HG02943 (cell line): ENCODE results near the gene PROX2.

ENCODE experiments used
- ATAC-seq: cut with Tn5 transposase; IDR thresholded peaks from one replicate; pipeline ENCODE4 v1.9.1; 2021; ENCODE audit warnings: mild to moderate bottlenecking, low read depth, moderate library complexity; ENCODE audit not compliant: unreplicated experiment

Gene PROX2

GRCh38 chr14:74882103-74882920, 6.4 kb upstream of the PROX2 start:
- ATAC-seq = peak; percentile 36

GRCh38 chr14:74881431-74882102, 5.6 kb upstream of the PROX2 start, which contains the start of gene DLST:
TSS of gene DLST (plus strand) at chr14:74881916. CDS start at chr14:74881954, 38 bp downstream.
- ATAC-seq = peak; percentile 83

GRCh38 chr14:74879427-74880182, 3.7 kb upstream of the PROX2 start:
- no peak for ATAC-seq

GRCh38 chr14:74875204-74875603, 741 bp downstream of the PROX2 start:
- no peak for ATAC-seq

- ATAC-seq = no peak
Measured at GRCh38 chr14:74871819-74872218, 4.1 kb downstream of the PROX2 start.

- no peak for ATAC-seq
Measured at GRCh38 chr14:74868739-74869138, 7.2 kb downstream of the PROX2 start.

GRCh38 chr14:74867673-74868072, 8.3 kb downstream of the PROX2 start:
- ATAC-seq = no peak

- no peak for ATAC-seq
Measured at GRCh38 chr14:74866708-74867389, 9.1 kb downstream of the PROX2 start.

GRCh38 chr14:74865156-74865555, 10.8 kb downstream of the PROX2 start:
- no peak for ATAC-seq

GRCh38 chr14:74864198-74864597, 11.7 kb downstream of the PROX2 start:
- no peak for ATAC-seq

GRCh38 chr14:74863274-74863673, 12.7 kb downstream of the PROX2 start:
- ATAC-seq = no peak

GRCh38 chr14:74861734-74862090, 14.2 kb downstream of the PROX2 start:
- ATAC-seq = no peak

GRCh38 chr14:74860899-74861733, 14.8 kb downstream of the PROX2 start:
- ATAC-seq = no peak

- ATAC-seq = no peak
Measured at GRCh38 chr14:74859757-74860552, 16.0 kb downstream of the PROX2 start.

- ATAC-seq = no peak
Measured at GRCh38 chr14:74858022-74858421, 17.9 kb downstream of the PROX2 start.

- no peak for ATAC-seq
Measured at GRCh38 chr14:74856366-74856765, 19.6 kb downstream of the PROX2 start.

GRCh38 chr14:74855945-74856344, 20.0 kb downstream of the PROX2 start:
- no peak for ATAC-seq

- no peak for ATAC-seq
Measured at GRCh38 chr14:74855021-74855420, 20.9 kb downstream of the PROX2 start.

GRCh38 chr14:74853581-74853980, 22.4 kb downstream of the PROX2 start:
- no peak for ATAC-seq
